ENCODE results near the gene FBLIM1.

DNA sequence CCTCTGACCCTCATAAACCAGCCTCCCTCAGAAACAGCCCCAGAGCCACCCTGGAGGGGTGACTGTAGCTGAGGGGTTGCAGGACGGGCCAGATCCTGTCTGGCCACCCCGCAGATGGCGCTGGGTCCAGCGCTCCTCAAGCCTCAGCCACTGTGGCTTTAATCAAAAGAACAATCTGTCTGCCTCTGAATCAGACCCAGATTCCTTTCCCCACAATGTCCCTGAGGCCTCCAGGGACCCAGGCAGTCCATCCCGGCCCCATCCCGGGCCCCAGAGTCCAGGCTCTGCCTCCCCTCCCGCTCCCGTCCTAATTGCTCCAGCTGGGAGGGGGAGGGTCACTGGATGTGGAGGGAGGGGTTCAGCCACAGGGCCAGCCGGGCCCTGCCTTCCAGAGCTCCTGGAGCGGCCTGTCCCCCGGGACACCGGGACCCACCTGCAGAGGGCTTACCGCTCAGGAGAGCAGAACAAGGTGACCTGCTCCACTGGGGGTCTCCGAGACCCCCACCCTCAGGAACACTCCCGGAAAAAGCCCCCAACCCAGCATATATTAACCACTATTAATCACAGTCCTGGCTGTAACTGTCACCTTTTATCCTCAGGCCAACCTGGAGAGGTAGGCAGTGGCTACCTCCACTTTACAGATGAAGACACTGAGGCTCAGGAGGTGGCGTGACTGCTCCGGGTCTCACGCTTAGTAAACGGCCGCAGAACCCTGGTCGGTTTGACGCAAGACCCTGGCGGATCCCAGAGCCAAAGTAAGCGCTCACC lies 836 bp upstream of the FBLIM1 start:
- TF ChIP-seq TAF1 (IDR thresholded peaks at IDR 0.05; ENCODE audit: low read depth, low read length) (no peak), POLR2AphosphoS5 (IDR thresholded peaks at IDR 0.05; ENCODE audit: low read depth, low read length) (no peak), POLR2A (IDR thresholded peaks at IDR 0.05; ENCODE audit: low read depth, low read length) (no peak), POU2F2 (IDR thresholded peaks at IDR 0.05; ENCODE audit: low read depth, low read length) (no peak)
